ENCODE results near the gene SLC30A2. TPM values are rescaled to one million over a fixed set of nuclear protein-coding genes. Genes with fewer than 3 reads are reported as not detected.

SLC30A2 gene
- total and polyA plus RNA-seq, 4 donors, result under 0.01 to 0.12 (median 0.05) TPM; not detected in 1

DNA sequence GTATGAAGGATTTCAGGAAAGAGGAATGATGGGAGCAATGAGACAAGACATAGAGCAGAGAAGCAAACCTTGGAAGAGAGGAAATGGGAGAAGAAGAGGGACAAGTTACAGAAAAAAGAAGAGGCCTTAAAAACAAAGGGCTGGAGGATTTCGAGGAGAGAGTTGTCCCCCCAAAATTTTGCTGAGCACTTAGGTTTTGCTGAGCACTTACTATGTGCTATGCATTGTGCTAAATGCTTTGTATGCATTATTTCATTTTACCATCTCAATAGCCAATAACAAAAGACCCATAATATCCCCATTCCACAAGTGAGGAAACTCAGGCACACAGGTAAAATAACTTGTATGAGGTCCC is 24.0 kb upstream of the SLC30A2 start (continued):
- TF ChIP-seq, protein P1, sequence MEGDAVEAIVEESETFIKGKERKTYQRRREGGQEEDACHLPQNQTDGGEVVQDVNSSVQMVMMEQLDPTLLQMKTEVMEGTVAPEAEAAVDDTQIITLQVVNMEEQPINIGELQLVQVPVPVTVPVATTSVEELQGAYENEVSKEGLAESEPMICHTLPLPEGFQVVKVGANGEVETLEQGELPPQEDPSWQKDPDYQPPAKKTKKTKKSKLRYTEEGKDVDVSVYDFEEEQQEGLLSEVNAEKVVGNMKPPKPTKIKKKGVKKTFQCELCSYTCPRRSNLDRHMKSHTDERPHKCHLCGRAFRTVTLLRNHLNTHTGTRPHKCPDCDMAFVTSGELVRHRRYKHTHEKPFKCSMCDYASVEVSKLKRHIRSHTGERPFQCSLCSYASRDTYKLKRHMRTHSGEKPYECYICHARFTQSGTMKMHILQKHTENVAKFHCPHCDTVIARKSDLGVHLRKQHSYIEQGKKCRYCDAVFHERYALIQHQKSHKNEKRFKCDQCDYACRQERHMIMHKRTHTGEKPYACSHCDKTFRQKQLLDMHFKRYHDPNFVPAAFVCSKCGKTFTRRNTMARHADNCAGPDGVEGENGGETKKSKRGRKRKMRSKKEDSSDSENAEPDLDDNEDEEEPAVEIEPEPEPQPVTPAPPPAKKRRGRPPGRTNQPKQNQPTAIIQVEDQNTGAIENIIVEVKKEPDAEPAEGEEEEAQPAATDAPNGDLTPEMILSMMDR (IDR thresholded peaks at IDR 0.05; ENCODE audit: low read depth, low read length, missing input control), result no peak

DNA sequence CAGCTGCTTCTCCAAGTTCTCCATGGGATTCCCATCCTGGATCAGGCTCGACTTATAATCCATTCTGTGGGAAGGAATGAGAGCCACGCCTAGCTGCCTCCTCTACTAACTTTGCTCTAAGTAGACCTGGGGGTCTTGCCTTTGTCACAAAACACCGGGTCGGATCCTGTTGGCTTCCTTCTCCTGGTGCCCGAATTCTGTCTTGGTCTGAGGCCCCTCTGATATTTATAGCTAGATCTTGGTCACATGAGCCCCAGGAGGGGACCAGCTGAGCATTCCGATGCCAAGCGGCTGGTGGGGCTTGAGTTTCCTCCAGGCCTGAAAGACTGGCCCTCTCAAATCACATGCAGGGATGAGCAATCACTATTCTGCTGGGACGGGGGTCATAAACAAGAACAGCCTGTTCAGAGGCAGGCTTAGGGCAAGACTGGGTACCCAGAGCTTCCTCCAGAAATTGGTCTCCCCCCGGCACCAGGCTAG is 21.6 kb upstream of the SLC30A2 start, which contains the start of gene TRIM63:
TRIM63 (minus strand) TSS at position 199 of the 480 bp plus-strand sequence; CDS start at position 63, 136 bp downstream.
- WGBS, result 70% methylated on average over 9 of the region's 9 CpGs
- H3K36me3 ChIP-seq (ENCODE audit: control insufficient read depth in 4 of 4, insufficient read depth in 3 of 4, low read depth in 1 of 4, low read length in 3 of 4), result no peaks in the 10 kb centered on the region
- no peak for DNase-seq (ENCODE audit: low spot score)
- TF ChIP-seq YY1 (IDR thresholded peaks at IDR 0.05), result no peak
- no peak for TF ChIP-seq EGR1 (IDR thresholded peaks at IDR 0.05; ENCODE audit: low read depth in 2 of 2)
- no peak for TF ChIP-seq HNF4A (conservative IDR thresholded peaks at IDR 0.05)
- no peak for TF ChIP-seq RXRA (IDR thresholded peaks at IDR 0.05)
- no peak for TF ChIP-seq TAF1 (conservative IDR thresholded peaks at IDR 0.05)
- TF ChIP-seq, protein P1 (IDR thresholded peaks at IDR 0.05; ENCODE audit: low read depth, low read length, missing input control), result no peak
- TF ChIP-seq HNF4G (IDR thresholded peaks at IDR 0.05), result no peak
- TF ChIP-seq, protein P2, sequence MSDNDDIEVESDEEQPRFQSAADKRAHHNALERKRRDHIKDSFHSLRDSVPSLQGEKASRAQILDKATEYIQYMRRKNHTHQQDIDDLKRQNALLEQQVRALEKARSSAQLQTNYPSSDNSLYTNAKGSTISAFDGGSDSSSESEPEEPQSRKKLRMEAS (IDR thresholded peaks at IDR 0.05), result no peak
- TF ChIP-seq NR2F2 (IDR thresholded peaks at IDR 0.05), result no peak
- no peak for TF ChIP-seq RAD21 (IDR thresholded peaks at IDR 0.05)
- TF ChIP-seq GABPA (IDR thresholded peaks at IDR 0.05 in 1 of 2, conservative IDR thresholded peaks at IDR 0.05 in 1 of 2), result no peak
- peaks cover 1 to 6% (median 2%) of the 10 kb centered on the region in 4 donors for H3K4me1 ChIP-seq (ENCODE audit: control insufficient read depth in 4 of 4, insufficient read depth in 4 of 4, low read length in 3 of 4)
- H3K9me3 ChIP-seq (ENCODE audit: control insufficient read depth in 4 of 4, low read length in 3 of 4), result no peaks in the 10 kb centered on the region
- no peak within 1 kb of the TSS for H3K9ac ChIP-seq (ENCODE audit: low read depth in 1 of 2, low read length in 2 of 2)
- no peak within 1 kb of the TSS for H3K27ac ChIP-seq (ENCODE audit: low read depth in 1 of 2, low read length in 2 of 2)
- no peaks in the 10 kb centered on the region for H3K27me3 ChIP-seq (ENCODE audit: control insufficient read depth in 4 of 4, insufficient read depth in 4 of 4, low read length in 3 of 4)
- H3K4me3 ChIP-seq (ENCODE audit: low read depth in 1 of 3, low read length in 3 of 3), result no peak within 1 kb of the TSS

DNA sequence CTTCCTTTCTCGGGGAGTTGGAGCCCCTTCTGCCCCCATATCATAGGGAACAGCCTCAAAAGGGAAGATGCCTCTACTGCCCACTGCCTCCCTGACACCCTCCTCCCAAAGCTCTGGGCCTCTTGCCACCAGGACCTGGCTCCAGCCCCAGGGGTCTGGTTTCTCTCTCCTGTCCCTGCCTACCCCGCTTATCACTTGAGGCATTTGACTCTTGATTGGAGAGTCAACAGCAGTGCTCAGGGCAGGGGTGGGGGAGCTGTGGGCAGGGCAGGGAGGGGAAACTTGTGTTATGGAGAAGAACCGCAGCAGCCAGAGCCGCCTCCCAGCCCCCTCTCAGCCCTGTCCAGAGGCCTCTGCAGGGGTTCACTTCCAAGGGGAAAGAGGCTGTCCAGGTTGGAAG is 20.9 kb upstream of the SLC30A2 start:
- Histone ChIP-seq H3K36me3 (ENCODE audit: control insufficient read depth in 4 of 4, insufficient read depth in 3 of 4, low read depth in 1 of 4, low read length in 3 of 4) (no peaks in the 10 kb centered on the region), H3K27me3 (ENCODE audit: control insufficient read depth in 4 of 4, insufficient read depth in 4 of 4, low read length in 3 of 4) (no peaks in the 10 kb centered on the region), H3K9ac (ENCODE audit: low read depth in 1 of 2, low read length in 2 of 2) (no peak overlapping the region), H3K4me1 (ENCODE audit: control insufficient read depth in 4 of 4, insufficient read depth in 4 of 4, low read length in 3 of 4) (no peaks in the 10 kb centered on the region), H3K4me3 (ENCODE audit: low read depth in 1 of 3, low read length in 3 of 3) (no peak overlapping the region), H3K27ac (ENCODE audit: low read depth in 1 of 2, low read length in 2 of 2) (no peak overlapping the region), H3K9me3 (ENCODE audit: control insufficient read depth in 4 of 4, low read length in 3 of 4) (no peaks in the 10 kb centered on the region)
- WGBS, result 78% methylated on average over 4 of the region's 4 CpGs
- no peak for DNase-seq (ENCODE audit: low spot score)
- TF ChIP-seq, protein P3, sequence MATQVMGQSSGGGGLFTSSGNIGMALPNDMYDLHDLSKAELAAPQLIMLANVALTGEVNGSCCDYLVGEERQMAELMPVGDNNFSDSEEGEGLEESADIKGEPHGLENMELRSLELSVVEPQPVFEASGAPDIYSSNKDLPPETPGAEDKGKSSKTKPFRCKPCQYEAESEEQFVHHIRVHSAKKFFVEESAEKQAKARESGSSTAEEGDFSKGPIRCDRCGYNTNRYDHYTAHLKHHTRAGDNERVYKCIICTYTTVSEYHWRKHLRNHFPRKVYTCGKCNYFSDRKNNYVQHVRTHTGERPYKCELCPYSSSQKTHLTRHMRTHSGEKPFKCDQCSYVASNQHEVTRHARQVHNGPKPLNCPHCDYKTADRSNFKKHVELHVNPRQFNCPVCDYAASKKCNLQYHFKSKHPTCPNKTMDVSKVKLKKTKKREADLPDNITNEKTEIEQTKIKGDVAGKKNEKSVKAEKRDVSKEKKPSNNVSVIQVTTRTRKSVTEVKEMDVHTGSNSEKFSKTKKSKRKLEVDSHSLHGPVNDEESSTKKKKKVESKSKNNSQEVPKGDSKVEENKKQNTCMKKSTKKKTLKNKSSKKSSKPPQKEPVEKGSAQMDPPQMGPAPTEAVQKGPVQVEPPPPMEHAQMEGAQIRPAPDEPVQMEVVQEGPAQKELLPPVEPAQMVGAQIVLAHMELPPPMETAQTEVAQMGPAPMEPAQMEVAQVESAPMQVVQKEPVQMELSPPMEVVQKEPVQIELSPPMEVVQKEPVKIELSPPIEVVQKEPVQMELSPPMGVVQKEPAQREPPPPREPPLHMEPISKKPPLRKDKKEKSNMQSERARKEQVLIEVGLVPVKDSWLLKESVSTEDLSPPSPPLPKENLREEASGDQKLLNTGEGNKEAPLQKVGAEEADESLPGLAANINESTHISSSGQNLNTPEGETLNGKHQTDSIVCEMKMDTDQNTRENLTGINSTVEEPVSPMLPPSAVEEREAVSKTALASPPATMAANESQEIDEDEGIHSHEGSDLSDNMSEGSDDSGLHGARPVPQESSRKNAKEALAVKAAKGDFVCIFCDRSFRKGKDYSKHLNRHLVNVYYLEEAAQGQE (IDR thresholded peaks at IDR 0.05), result no peak
- TF ChIP-seq, protein P1 (IDR thresholded peaks at IDR 0.05; ENCODE audit: low read depth, low read length, missing input control), result no peak
- TF ChIP-seq, protein P2 (IDR thresholded peaks at IDR 0.05), result no peak
- no peak for TF ChIP-seq JUND (IDR thresholded peaks at IDR 0.05)
- TF ChIP-seq RAD21 (IDR thresholded peaks at IDR 0.05), result no peak
- TF ChIP-seq FOXA2 (IDR thresholded peaks at IDR 0.05), result no peak
- no peak for TF ChIP-seq NR2F2 (IDR thresholded peaks at IDR 0.05)
- no peak for TF ChIP-seq EGR1 (IDR thresholded peaks at IDR 0.05; ENCODE audit: low read depth in 2 of 2)
- TF ChIP-seq GABPA (IDR thresholded peaks at IDR 0.05 in 1 of 2, conservative IDR thresholded peaks at IDR 0.05 in 1 of 2), result no peak
- TF ChIP-seq HNF4G (IDR thresholded peaks at IDR 0.05), result no peak
- TF ChIP-seq HNF4A (conservative IDR thresholded peaks at IDR 0.05), result no peak
- TF ChIP-seq, protein P4, sequence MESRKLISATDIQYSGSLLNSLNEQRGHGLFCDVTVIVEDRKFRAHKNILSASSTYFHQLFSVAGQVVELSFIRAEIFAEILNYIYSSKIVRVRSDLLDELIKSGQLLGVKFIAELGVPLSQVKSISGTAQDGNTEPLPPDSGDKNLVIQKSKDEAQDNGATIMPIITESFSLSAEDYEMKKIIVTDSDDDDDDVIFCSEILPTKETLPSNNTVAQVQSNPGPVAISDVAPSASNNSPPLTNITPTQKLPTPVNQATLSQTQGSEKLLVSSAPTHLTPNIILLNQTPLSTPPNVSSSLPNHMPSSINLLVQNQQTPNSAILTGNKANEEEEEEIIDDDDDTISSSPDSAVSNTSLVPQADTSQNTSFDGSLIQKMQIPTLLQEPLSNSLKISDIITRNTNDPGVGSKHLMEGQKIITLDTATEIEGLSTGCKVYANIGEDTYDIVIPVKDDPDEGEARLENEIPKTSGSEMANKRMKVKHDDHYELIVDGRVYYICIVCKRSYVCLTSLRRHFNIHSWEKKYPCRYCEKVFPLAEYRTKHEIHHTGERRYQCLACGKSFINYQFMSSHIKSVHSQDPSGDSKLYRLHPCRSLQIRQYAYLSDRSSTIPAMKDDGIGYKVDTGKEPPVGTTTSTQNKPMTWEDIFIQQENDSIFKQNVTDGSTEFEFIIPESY (IDR thresholded peaks at IDR 0.05), result no peak
- no peak for TF ChIP-seq SP1 (IDR thresholded peaks at IDR 0.05)
- TF ChIP-seq TAF1 (conservative IDR thresholded peaks at IDR 0.05), result no peak
- no peak for TF ChIP-seq FOXA1 (IDR thresholded peaks at IDR 0.05)
